EL (cell line): Measurements from ENCODE around the gene KIAA1671.

ENCODE experiments used
- DNase-seq: peaks from one replicate; pipeline ENCODE4 v3.0.0-alpha.2; 2016

The KIAA1671 gene

GRCh38 chr22:25120761-25121212, 168.3 kb downstream of the KIAA1671 start:
- no peak for DNase-seq

- DNase-seq, result no peak
Observed at GRCh38 chr22:25122136-25122764, 169.7 kb downstream of the KIAA1671 start.

GRCh38 chr22:25123677-25124076, 171.2 kb downstream of the KIAA1671 start:
- no peak for DNase-seq

- DNase-seq, result no peak
Observed at GRCh38 chr22:25125693-25126357, 173.3 kb downstream of the KIAA1671 start.

GRCh38 chr22:25126510-25126909, 174.0 kb downstream of the KIAA1671 start:
- no peak for DNase-seq

GRCh38 chr22:25127318-25127717, 174.8 kb downstream of the KIAA1671 start:
- no peak for DNase-seq

- DNase-seq, result no peak
Observed at GRCh38 chr22:25130462-25130861, 177.9 kb downstream of the KIAA1671 start.

GRCh38 chr22:25131198-25131887, 178.8 kb downstream of the KIAA1671 start:
- DNase-seq, result no peak

GRCh38 chr22:25134028-25134427, 181.5 kb downstream of the KIAA1671 start:
- no peak for DNase-seq

- DNase-seq, result no peak
Observed at GRCh38 chr22:25134451-25134850, 181.9 kb downstream of the KIAA1671 start.

- no peak for DNase-seq
Observed at GRCh38 chr22:25136953-25137576, 184.5 kb downstream of the KIAA1671 start.

GRCh38 chr22:25137577-25138525, 185.3 kb downstream of the KIAA1671 start:
- no peak for DNase-seq

GRCh38 chr22:25139062-25139461, 186.5 kb downstream of the KIAA1671 start:
- no peak for DNase-seq

- no peak for DNase-seq
Observed at GRCh38 chr22:25142102-25142501, 189.6 kb downstream of the KIAA1671 start.

- DNase-seq, result no peak
Observed at GRCh38 chr22:25143156-25144076, 190.9 kb downstream of the KIAA1671 start.

GRCh38 chr22:25144522-25144921, 192.0 kb downstream of the KIAA1671 start:
- no peak for DNase-seq

- DNase-seq, result no peak
Observed at GRCh38 chr22:25146307-25146706, 193.8 kb downstream of the KIAA1671 start.

GRCh38 chr22:25146906-25147641, 194.6 kb downstream of the KIAA1671 start:
- no peak for DNase-seq

GRCh38 chr22:25147642-25147928, 195.1 kb downstream of the KIAA1671 start:
- DNase-seq, result no peak

- no peak for DNase-seq
Observed at GRCh38 chr22:25148149-25148691, 195.7 kb downstream of the KIAA1671 start.
